Peyer's patch (tissue), 4 donors: ENCODE results near the gene ADCY9.

Experiments
- CTCF ChIP-seq, 6 experiments: fragments of 450-650 bp in 4 of 6; fragments of 200-600 bp in 2 of 6; sonication (generic) in 1 of 6; IDR thresholded peaks; one replicate each; pipeline ENCODE4 v1.5.1; 2017 to 2019; ENCODE audit warnings: antibody characterized with exemption in 6 of 6, mild to moderate bottlenecking in 3 of 6, moderate library complexity in 1 of 6
- POLR2A ChIP-seq, 2 donors: fragments of 450-650 bp; IDR thresholded peaks; one replicate each; pipeline ENCODE4 v1.5.1; 2017; ENCODE audit warnings: antibody characterized with exemption in 2 of 2, mild to moderate bottlenecking in 2 of 2, moderate library complexity in 2 of 2

GRCh38 chr16:4033951-4034350 is 82.3 kb downstream of the ADCY9 start:
- TF ChIP-seq POLR2A (IDR thresholded peaks at IDR 0.05): no peak
- no peak for TF ChIP-seq CTCF (IDR thresholded peaks at IDR 0.05)
